HepG2 (cell line): ENCODE results near the gene SLA2. TPM values are rescaled to one million over a fixed set of nuclear protein-coding genes. Genes with fewer than 3 reads are reported as not detected.

ENCODE experiments used
- ATAC-seq: fragments of 200-7000 bp; cut with Tn5 transposase; 3 replicates; pipeline ENCODE4 v1.9.1; 2020; ENCODE audit warnings: mild to moderate bottlenecking, moderate library complexity
- BruUV-seq: library from RNA; stranded (reverse); fragments of 400-500 nt; replicated peaks from 2 replicates; lab custom pipeline; 2021; lab: Mats Ljungman, UMichigan
- CTCF ChIA-PET: fragments of 300-600 bp; formaldehyde crosslinking; extraction: SDS; loops from one replicate; lab custom pipeline; 2021; ENCODE audit warnings: low total read pairs, inconsistent platforms, low intra/inter-chr PET ratio; lab: Yijun Ruan, JAX
- POLR2A ChIA-PET: fragments of 350-600 bp; sonication (Branson Sonifier 250); formaldehyde crosslinking; loops from one replicate; lab custom pipeline; 2020; ENCODE audit warnings: antibody characterized with exemption, inconsistent platforms; lab: Yijun Ruan, JAX
- DNase-seq: peaks from one replicate; pipeline ENCODE4 v3.0.0-alpha.2; 2015; ENCODE audit warnings: low spot score
- FAIRE-seq: peaks from 3 replicates; lab custom pipeline; 2011; peaks lifted over from hg19 to GRCh38; lab: Jason Lieb, UNC
- H2AFZ ChIP-seq: one replicate; pipeline ENCODE4 v1.6.1; 2011; ENCODE audit warnings: low read length, inconsistent platforms
- H3K27ac ChIP-seq: fragments of 300-600 bp; 3 replicates; pipeline ENCODE4 v1.8.0; 2011; ENCODE audit warnings: mixed run types, mild to moderate bottlenecking, mixed read lengths, low read length, inconsistent platforms; ENCODE audit not compliant: insufficient read depth; ENCODE audit errors: extremely low read length
- H3K27me3 ChIP-seq, 2 experiments: fragments of 200-600 bp in 1 of 2; 2 replicates in 1 of 2; 3 replicates in 1 of 2; pipeline versions ENCODE4 v1.6.0 to v1.8.0; 2011; ENCODE audit warnings: low read length in 2 of 2, mild to moderate bottlenecking in 2 of 2, moderate library complexity in 2 of 2, inconsistent platforms in 1 of 2; ENCODE audit not compliant: insufficient read depth in 2 of 2, control insufficient read depth in 1 of 2
- H3K36me3 ChIP-seq, 2 experiments: fragments of 200-600 bp in 1 of 2; replicated peaks in 1 of 2; 2 replicates in 1 of 2; 3 replicates in 1 of 2; pipeline versions ENCODE4 v1.5.1 to v1.8.0; 2011; ENCODE audit warnings: low read length in 2 of 2, inconsistent platforms in 1 of 2; ENCODE audit not compliant: insufficient read depth in 2 of 2, control insufficient read depth in 1 of 2
- H3K4me1 ChIP-seq: 2 replicates; pipeline ENCODE4 v1.5.1; 2012; ENCODE audit warnings: low read length, inconsistent platforms; ENCODE audit not compliant: insufficient read depth
- H3K4me2 ChIP-seq: 2 replicates; pipeline ENCODE4 v1.6.0; 2011; ENCODE audit warnings: low read depth, low read length, inconsistent platforms
- H3K4me3 ChIP-seq, 3 experiments: fragments of 200-600 bp in 1 of 3; sonication (generic), shearing (Covaris generic) in 1 of 3; replicated peaks in 1 of 3; 2 replicates each; pipeline ENCODE4 v1.5.1; 2011 to 2016; ENCODE audit warnings: low read length in 3 of 3, inconsistent platforms in 2 of 3, low read depth in 2 of 3, mild to moderate bottlenecking in 2 of 3, control low read depth in 1 of 3, mixed read lengths in 1 of 3; ENCODE audit not compliant: insufficient read depth in 1 of 3
- H3K79me2 ChIP-seq: one replicate; pipeline ENCODE4 v1.6.1; 2011; ENCODE audit warnings: low read length, inconsistent platforms; ENCODE audit not compliant: insufficient read depth
- H3K9ac ChIP-seq: 2 replicates; pipeline ENCODE4 v1.6.0; 2011; ENCODE audit warnings: mild to moderate bottlenecking, low read depth, low read length, inconsistent platforms; ENCODE audit not compliant: insufficient read depth
- H3K9me3 ChIP-seq: 2 replicates; pipeline ENCODE4 v1.5.1; 2012; ENCODE audit warnings: mild to moderate bottlenecking, low read length
- H4K20me1 ChIP-seq: 2 replicates; pipeline ENCODE4 v1.6.0; 2011; ENCODE audit warnings: inconsistent platforms, mild to moderate bottlenecking, low read length, moderate library complexity; ENCODE audit not compliant: insufficient read depth
- BATF2 ChIP-seq: sonication (generic); formaldehyde crosslinking; IDR thresholded peaks from 2 replicates; pipeline ENCODE4 v1.8.0; 2022; ENCODE audit warnings: mild to moderate bottlenecking, missing genetic modification reagents, moderate library complexity
- HES4 ChIP-seq: sonication (generic); formaldehyde crosslinking; IDR thresholded peaks from 2 replicates; pipeline ENCODE4 v1.9.0; 2021; ENCODE audit warnings: mild to moderate bottlenecking, missing genetic modification reagents, borderline replicate concordance
- NR2F2 ChIP-seq: IDR thresholded peaks from 2 replicates; pipeline ENCODE4 v1.6.1; 2012; ENCODE audit warnings: low read depth, inconsistent platforms, borderline replicate concordance
- PAXIP1 ChIP-seq: sonication (generic); formaldehyde crosslinking; conservative IDR thresholded peaks from 2 replicates; pipeline ENCODE4 v1.4.0; 2020; ENCODE audit warnings: mild to moderate bottlenecking, missing genetic modification reagents, moderate library complexity
- RXRB ChIP-seq: IDR thresholded peaks from 2 replicates; pipeline ENCODE4 v1.6.1; 2016; ENCODE audit warnings: borderline replicate concordance, missing genetic modification reagents, missing compliant biosample characterization
- TEF ChIP-seq: sonication (generic); formaldehyde crosslinking; IDR thresholded peaks from 2 replicates; pipeline ENCODE4 v1.5.0; 2020; ENCODE audit warnings: missing genetic modification reagents
- TP53 ChIP-seq: sonication (generic); formaldehyde crosslinking; conservative IDR thresholded peaks from 2 replicates; pipeline ENCODE4 v1.4.0; 2020; ENCODE audit warnings: missing genetic modification reagents
- ZNF768 ChIP-seq: sonication (generic); formaldehyde crosslinking; IDR thresholded peaks from 2 replicates; pipeline ENCODE4 v1.4.0; 2020; ENCODE audit warnings: missing genetic modification reagents
- WGBS: methylation state at CpG from one replicate; pipeline ENCODE4 v1.1.6; 2017; ENCODE audit warnings: low lambda C conversion rate; 5-methylcytosine and 5-hydroxymethylcytosine counted together
- in situ Hi-C: cut with HindIII; loops from 2 replicates; pipeline ENCODE4 v1.10.0; 2017; ENCODE audit warnings: low pct_unique_long_range_greater_than_20kb; ENCODE audit not compliant: extremely low pct_ligation_motif_present
- intact Hi-C: fragments of 100-400 bp; cut with micrococcal nuclease; formaldehyde crosslinking; loops from one replicate; pipeline ENCODE4 v1.10.0; 2022; ENCODE audit not compliant: unreplicated experiment
- polyA plus RNA-seq, 8 experiments: library from polyadenylated mRNA; depleted of rRNA in 3 of 8; stranded (reverse) in 7 of 8; unstranded in 1 of 8; fragments of >200 nt; fragmentation: Illumina TruSeq in 4 of 8; extraction: Trizol in 4 of 8; gene quantifications; 2 replicates each; pipeline versions ENCODE4 v1.2.1 to v1.2.3, GENCODE V29; 2011 to 2016; ENCODE audit warnings: low read depth in 4 of 8, missing spikeins in 1 of 8, mixed read lengths in 1 of 8; ENCODE audit not compliant: insufficient read depth in 1 of 8
- total RNA-seq, 5 experiments: library from RNA; depleted of rRNA; stranded (reverse); fragments of >200 nt; fragmentation: Illumina TruSeq; extraction: Trizol; gene quantifications; 2 replicates each; pipeline ENCODE4 v1.2.3, GENCODE V29; 2016; ENCODE audit warnings: low read depth in 1 of 5

Gene SLA2
- total and polyA plus RNA-seq, 2 of the 13 experiments (the other 11 are each of a cell fraction or from before 2014, with no cell fraction given), result 1.6 to 3.6 TPM

GRCh38 chr20:36623444-36623843, 22.6 kb downstream of the SLA2 start (continued):
- TF ChIP-seq PAXIP1 (CRISPR knock-in tag) (peak; percentile 71), RXRB (CRISPR knock-in tag) (peak; percentile 61)

GRCh38 chr20:36620917-36621316, 25.1 kb downstream of the SLA2 start:
- no peaks in the 10 kb centered on the region for H3K79me2 ChIP-seq
- TF ChIP-seq ZNF768 (CRISPR knock-in tag) (no peak), TP53 (CRISPR knock-in tag) (no peak), TEF (CRISPR knock-in tag) (no peak), NR2F2 (no peak), BATF2 (CRISPR knock-in tag) (no peak), HES4 (CRISPR knock-in tag) (no peak)
- H3K36me3 ChIP-seq, result no peaks in the 10 kb centered on the region
- no peak for FAIRE-seq
- in situ Hi-C loops (no loop called here), intact Hi-C loops (no loop called here)
- ChIA-PET CTCF (no interaction called here), POLR2A (interaction anchor here (0.7 kb wide), 1 partner anchor 81 kb away, joined by 3 read pairs; no protein-coding TSS in a partner anchor)
- H3K27me3 ChIP-seq, result no peaks in the 10 kb centered on the region
- no TSS peak for BruUV-seq
- no peak overlapping the region for H3K27ac ChIP-seq
- H3K4me3 ChIP-seq, result no peak overlapping the region
- ATAC-seq, result no peak
- WGBS, result 96% methylated on average over 5 of the region's 5 CpGs
- H4K20me1 ChIP-seq, result no peaks in the 10 kb centered on the region
- H3K9ac ChIP-seq, result no peak overlapping the region
- no peak overlapping the region for H3K4me2 ChIP-seq
- H3K9me3 ChIP-seq, result no peaks in the 10 kb centered on the region
- H2AFZ ChIP-seq, result no peak overlapping the region
- peaks cover 24% of the 10 kb centered on the region for H3K4me1 ChIP-seq
- DNase-seq, result no peak
